ENCODE data around the gene ITGAX.
"Not testable (repeated sequence)": the region's sequence is repeated elsewhere in the genome, so short reads cannot be mapped to it uniquely, and the experiment has no call there.

The ITGAX gene

GRCh38 chr16:31354394-31355291 lies at the start of gene ITGAX:
Gene ITGAX, plus strand, starts transcription at chr16:31355176. Its CDS starts 79 bp downstream, at chr16:31355255.
- in situ Hi-C loops (cut with MboI; ENCODE audit: low sequenced_read_pairs), result no loop called here

- in situ Hi-C loops (cut with MboI; ENCODE audit: low sequenced_read_pairs), result no loop called here
Measured at GRCh38 chr16:31305219-31305618, 49.8 kb upstream of the ITGAX start.

GRCh38 chr16:31308381-31308780 lies 46.6 kb upstream of the ITGAX start:
- in situ Hi-C loops (cut with MboI; ENCODE audit: low sequenced_read_pairs), result not testable (repeated sequence)

- in situ Hi-C loops (cut with MboI; ENCODE audit: low sequenced_read_pairs), result no loop called here
Measured at GRCh38 chr16:31322500-31322899, 32.5 kb upstream of the ITGAX start.

- in situ Hi-C loops (cut with MboI; ENCODE audit: low sequenced_read_pairs), result no loop called here
Measured at GRCh38 chr16:31323959-31324629, 30.9 kb upstream of the ITGAX start.

GRCh38 chr16:31325171-31325570 lies 29.8 kb upstream of the ITGAX start:
- in situ Hi-C loops (cut with MboI; ENCODE audit: low sequenced_read_pairs), result no loop called here

- in situ Hi-C loops (cut with MboI; ENCODE audit: low sequenced_read_pairs), result no loop called here
Measured at GRCh38 chr16:31327646-31328225, 27.2 kb upstream of the ITGAX start.

- in situ Hi-C loops (cut with MboI; ENCODE audit: low sequenced_read_pairs), result no loop called here
Measured at GRCh38 chr16:31328322-31329052, 26.5 kb upstream of the ITGAX start.

GRCh38 chr16:31329671-31330552 lies 25.1 kb upstream of the ITGAX start:
- in situ Hi-C loops (cut with MboI; ENCODE audit: low sequenced_read_pairs), result no loop called here

- in situ Hi-C loops (cut with MboI; ENCODE audit: low sequenced_read_pairs), result no loop called here
Measured at GRCh38 chr16:31330553-31330890, 24.5 kb upstream of the ITGAX start.

- in situ Hi-C loops (cut with MboI; ENCODE audit: low sequenced_read_pairs), result no loop called here
Measured at GRCh38 chr16:31331141-31331764, 23.7 kb upstream of the ITGAX start.

GRCh38 chr16:31331807-31332301 lies 23.1 kb upstream of the ITGAX start:
- in situ Hi-C loops (cut with MboI; ENCODE audit: low sequenced_read_pairs), result no loop called here

- in situ Hi-C loops (cut with MboI; ENCODE audit: low sequenced_read_pairs), result no loop called here
Measured at GRCh38 chr16:31332544-31332943, 22.4 kb upstream of the ITGAX start.

GRCh38 chr16:31333686-31334649 lies 21.0 kb upstream of the ITGAX start:
- in situ Hi-C loops (cut with MboI; ENCODE audit: low sequenced_read_pairs), result no loop called here

GRCh38 chr16:31334934-31335333 lies 20.0 kb upstream of the ITGAX start:
- in situ Hi-C loops (cut with MboI; ENCODE audit: low sequenced_read_pairs), result no loop called here

GRCh38 chr16:31335431-31335830 lies 19.5 kb upstream of the ITGAX start:
- in situ Hi-C loops (cut with MboI; ENCODE audit: low sequenced_read_pairs), result no loop called here

- in situ Hi-C loops (cut with MboI; ENCODE audit: low sequenced_read_pairs), result not testable (repeated sequence)
Measured at GRCh38 chr16:31338166-31338685, 16.8 kb upstream of the ITGAX start.

GRCh38 chr16:31344712-31345111 lies 10.3 kb upstream of the ITGAX start:
- in situ Hi-C loops (cut with MboI; ENCODE audit: low sequenced_read_pairs), result no loop called here
